Spinal cord (tissue), 10 donors: ENCODE data around the gene ARAF. TPM values are rescaled to one million over a fixed set of nuclear protein-coding genes. Genes with fewer than 3 reads are reported as not detected.
"Not testable (repeated sequence)": the region's sequence is repeated elsewhere in the genome, so short reads cannot be mapped to it uniquely, and the experiment has no call there.

Source experiments
- DNase-seq, 6 donors: peaks; one replicate each; pipeline versions ENCODE4 v3.0.0 to v3.0.0-alpha.2; 2013 to 2015; ENCODE audit warnings: low spot score in 6 of 6, low read depth in 4 of 6
- H3K27ac ChIP-seq: one replicate; pipeline ENCODE4 v1.5.1; 2013; ENCODE audit warnings: low read depth, low read length, control low read depth
- H3K27me3 ChIP-seq: one replicate; pipeline ENCODE4 v1.6.1; 2013; ENCODE audit warnings: low read length; ENCODE audit not compliant: control insufficient read depth, insufficient read depth
- H3K36me3 ChIP-seq: one replicate; pipeline ENCODE4 v1.6.1; 2013; ENCODE audit warnings: low read length; ENCODE audit not compliant: control insufficient read depth, insufficient read depth
- H3K4me1 ChIP-seq: one replicate; pipeline ENCODE4 v1.6.1; 2013; ENCODE audit warnings: low read length; ENCODE audit not compliant: control insufficient read depth, insufficient read depth
- H3K4me3 ChIP-seq: one replicate; pipeline ENCODE4 v1.5.1; 2013; ENCODE audit warnings: low read depth, low read length, control low read depth
- H3K9me3 ChIP-seq: one replicate; pipeline ENCODE4 v1.6.1; 2013; ENCODE audit warnings: low read length; ENCODE audit not compliant: control insufficient read depth, insufficient read depth
- WGBS: methylation state at CpG from one replicate; pipeline ENCODE4 v1.1.5; 2013; ENCODE audit warnings: missing lambda C conversion rate; ENCODE audit not compliant: insufficient coverage; 5-methylcytosine and 5-hydroxymethylcytosine counted together
- long read RNA-seq, 4 donors: transcript quantifications; one replicate each; lab custom pipeline, GENCODE V29; 2026
- polyA plus RNA-seq, 2 donors: library from polyadenylated mRNA; unstranded; fragments of 120-200 nt; gene quantifications; one replicate each; pipeline ENCODE4 v1.2.1, GENCODE V29; 2013; ENCODE audit not compliant: insufficient read length in 2 of 2
- total RNA-seq, 2 donors: library from RNA; depleted of rRNA in 1 of 2; stranded (reverse); fragments of 120-200 nt in 1 of 2; fragments of >200 nt in 1 of 2; gene quantifications; one replicate each; pipeline versions ENCODE4 v1.2.3 to v1.2.4, GENCODE V29; 2013 to 2014
- donor health status: healthy.

The ARAF gene
- total RNA-seq (10 to 100 TPM; 12.7 to 33.2 TPM), polyA plus RNA-seq (10 to 100 TPM; 44.5 to 45.2 TPM)
- long read RNA-seq, donor 1, partial matches to known transcripts = 60 of 71 reads
- long read RNA-seq, donor 1, other reads (novel, unspliced or antisense) = 9 of 71 reads
- long read RNA-seq, donor 2, partial matches to known transcripts = 23 of 35 reads
- long read RNA-seq, donor 2, other reads (novel, unspliced or antisense) = 10 of 35 reads
- long read RNA-seq, donor 3, partial matches to known transcripts = 142 of 144 reads
- long read RNA-seq, donor 3, other reads (novel, unspliced or antisense) = 0 of 144 reads
- long read RNA-seq, donor 4, partial matches to known transcripts = 14 of 19 reads
- long read RNA-seq, donor 4, other reads (novel, unspliced or antisense) = 0 of 19 reads

GRCh38 chrX:47560934-47561658 lies at the start of gene ARAF:
TSS of gene ARAF (plus strand) at chrX:47561205. CDS start at chrX:47562968, 1,763 bp downstream.
- H3K4me3 ChIP-seq = peak within 1 kb of the TSS; percentile 76
- no peaks in the 10 kb centered on the region for H3K27me3 ChIP-seq
- DNase-seq = peak; percentile 90 to 100 (median 98)
- H3K36me3 ChIP-seq = peaks cover 14% of the 10 kb centered on the region
- H3K27ac ChIP-seq = peak within 1 kb of the TSS; percentile 97
- 29% methylated on average over 59 of the region's 59 CpGs for WGBS
- H3K4me1 ChIP-seq = peaks cover 14% of the 10 kb centered on the region
- H3K9me3 ChIP-seq = no peaks in the 10 kb centered on the region

GRCh38 chrX:47512383-47512782 lies 48.6 kb upstream of the ARAF start:
- not testable (repeated sequence) for H3K9me3 ChIP-seq, H3K27ac ChIP-seq, H3K36me3 ChIP-seq, H3K4me1 ChIP-seq, H3K4me3 ChIP-seq, DNase-seq, H3K27me3 ChIP-seq
- 57% methylated on average over 1 of the region's 6 CpGs for WGBS

GRCh38 chrX:47513034-47513965 lies 47.7 kb upstream of the ARAF start:
- not testable (repeated sequence) for H3K27me3 ChIP-seq, H3K9me3 ChIP-seq, H3K27ac ChIP-seq, H3K4me1 ChIP-seq, H3K36me3 ChIP-seq
- peak overlapping the region; percentile 29 for H3K4me3 ChIP-seq
- DNase-seq = peak in 2 of 6 donors; percentile 39 to 77
- WGBS = 17% methylated on average over 22 of the region's 70 CpGs

GRCh38 chrX:47514533-47515235 lies 46.3 kb upstream of the ARAF start:
- Histone ChIP-seq H3K27me3 (no peaks in the 10 kb centered on the region), H3K4me3 (no peak overlapping the region), H3K27ac (no peak overlapping the region), H3K4me1 (peaks cover 3% of the 10 kb centered on the region), H3K36me3 (no peaks in the 10 kb centered on the region), H3K9me3 (no peaks in the 10 kb centered on the region)
- WGBS = 78% methylated on average over 3 of the region's 7 CpGs
- no peak for DNase-seq

- peaks cover 3% of the 10 kb centered on the region for H3K4me1 ChIP-seq
- H3K4me3 ChIP-seq = no peak overlapping the region
- H3K27me3 ChIP-seq = no peaks in the 10 kb centered on the region
- no peaks in the 10 kb centered on the region for H3K9me3 ChIP-seq
- no peaks in the 10 kb centered on the region for H3K36me3 ChIP-seq
- DNase-seq = no peak
- H3K27ac ChIP-seq = no peak overlapping the region
- 85% methylated on average over 7 of the region's 8 CpGs for WGBS
Measured at GRCh38 chrX:47515941-47516665, 44.9 kb upstream of the ARAF start.

- no peaks in the 10 kb centered on the region for H3K9me3 ChIP-seq
- no peaks in the 10 kb centered on the region for H3K27me3 ChIP-seq
- WGBS = no CpG with 5 or more reads among the region's 3 CpGs
- no peak overlapping the region for H3K27ac ChIP-seq
- H3K4me1 ChIP-seq = peaks cover 3% of the 10 kb centered on the region
- H3K36me3 ChIP-seq = no peaks in the 10 kb centered on the region
- no peak for DNase-seq
- H3K4me3 ChIP-seq = no peak overlapping the region
Measured at GRCh38 chrX:47518144-47518543, 42.9 kb upstream of the ARAF start.

- WGBS = 10% methylated on average over 29 of the region's 33 CpGs
- Histone ChIP-seq H3K4me1 (peaks cover 6% of the 10 kb centered on the region), H3K27me3 (no peaks in the 10 kb centered on the region), H3K9me3 (no peaks in the 10 kb centered on the region), H3K36me3 (no peaks in the 10 kb centered on the region), H3K4me3 (peak overlapping the region; percentile 58), H3K27ac (no peak overlapping the region)
- peak; percentile 46 to 95 (median 70) for DNase-seq
Measured at GRCh38 chrX:47523297-47523696, 37.7 kb upstream of the ARAF start.

GRCh38 chrX:47523713-47524166 lies 37.3 kb upstream of the ARAF start:
- DNase-seq = no peak
- WGBS = 25% methylated on average over 34 of the region's 34 CpGs

More at GRCh38 chrX:47523713-47524166, 37.3 kb upstream of the ARAF start:
- Histone ChIP-seq H3K4me1 (peaks cover 6% of the 10 kb centered on the region), H3K36me3 (no peaks in the 10 kb centered on the region), H3K9me3 (no peaks in the 10 kb centered on the region), H3K27ac (no peak overlapping the region), H3K27me3 (no peaks in the 10 kb centered on the region), H3K4me3 (peak overlapping the region; percentile 58)
